22Rv1 (cell line): ENCODE results near the gene DNAH3.

Experiments used
- H3K27ac ChIP-seq: fragments of 450-650 bp; 2 replicates; pipeline ENCODE4 v1.5.1; 2017
- CTCF ChIP-seq: fragments of 450-650 bp; IDR thresholded peaks from 2 replicates; pipeline ENCODE4 v1.5.1; 2017; ENCODE audit warnings: mild to moderate bottlenecking
- ZFX ChIP-seq: fragments of 450-650 bp; IDR thresholded peaks from 2 replicates; pipeline ENCODE4 v1.6.1; 2017; ENCODE audit warnings: antibody characterized with exemption, borderline replicate concordance

DNAH3 gene

GRCh38 chr16:21192991-21193390 lies 42.3 kb upstream of the DNAH3 start:
- no peak for TF ChIP-seq CTCF
- TF ChIP-seq ZFX: no peak
- H3K27ac ChIP-seq: no peak overlapping the region

GRCh38 chr16:21190599-21190998 lies 40.0 kb upstream of the DNAH3 start:
- no peak overlapping the region for H3K27ac ChIP-seq
- no peak for TF ChIP-seq CTCF
- no peak for TF ChIP-seq ZFX

GRCh38 chr16:21190013-21190412 lies 39.4 kb upstream of the DNAH3 start:
- TF ChIP-seq CTCF: no peak
- TF ChIP-seq ZFX: no peak
- H3K27ac ChIP-seq: no peak overlapping the region

GRCh38 chr16:21189311-21189710 lies 38.7 kb upstream of the DNAH3 start:
- no peak overlapping the region for H3K27ac ChIP-seq
- TF ChIP-seq ZFX (no peak), CTCF (no peak)

- no peak overlapping the region for H3K27ac ChIP-seq
- TF ChIP-seq ZFX (no peak), CTCF (no peak)
Measured at GRCh38 chr16:21186326-21186691, 35.7 kb upstream of the DNAH3 start.

GRCh38 chr16:21185659-21186325 lies 35.1 kb upstream of the DNAH3 start:
- TF ChIP-seq CTCF (no peak), ZFX (no peak)
- H3K27ac ChIP-seq: no peak overlapping the region

- TF ChIP-seq ZFX (no peak), CTCF (no peak)
- no peak overlapping the region for H3K27ac ChIP-seq
Measured at GRCh38 chr16:21184834-21185233, 34.2 kb upstream of the DNAH3 start.
